ENCODE data around the gene INSC. TPM values are rescaled to one million over a fixed set of nuclear protein-coding genes. Genes with fewer than 3 reads are reported as not detected.

The INSC gene
- total and polyA plus RNA-seq, 2 of the 13 experiments (the other 11 are each of a cell fraction or from before 2014, with no cell fraction given) = 0.09 TPM; not detected in 1

- ChIA-PET POLR2A (no interaction called here), CTCF (ENCODE audit: low intra/inter-chr PET ratio, low total read pairs) (no interaction called here)
- H3K4me2 ChIP-seq (ENCODE audit: low read depth, low read length) = no peak overlapping the region
- peaks cover 0 to 5% of the 10 kb centered on the region in 2 experiments; a peak in 2 of 5 replicates for H3K27me3 ChIP-seq (ENCODE audit: control insufficient read depth in 1 of 2, insufficient read depth in 2 of 2, low read length in 2 of 2)
- ATAC-seq (no peak), DNase-seq (ENCODE audit: low spot score) (no peak), FAIRE-seq (no peak)
- in situ Hi-C loops (cut with HindIII; ENCODE audit: extremely low pct_ligation_motif_present, low pct_unique_long_range_greater_than_20kb) (no loop called here), intact Hi-C loops (cut with micrococcal nuclease; ENCODE audit: unreplicated experiment) (no loop called here)
- H3K36me3 ChIP-seq (replicated peaks in 1 of 2; ENCODE audit: control insufficient read depth in 1 of 2, insufficient read depth in 2 of 2, low read length in 2 of 2) = no peaks in the 10 kb centered on the region
- H4K20me1 ChIP-seq (ENCODE audit: insufficient read depth, low read length) = no peaks in the 10 kb centered on the region
- no peaks in the 10 kb centered on the region for H3K79me2 ChIP-seq (ENCODE audit: insufficient read depth, low read length)
- H3K27ac ChIP-seq (ENCODE audit: extremely low read length, insufficient read depth, low read length) = no peak overlapping the region
- BruUV-seq (replicated peaks) = no TSS peak
- no peak overlapping the region for H3K4me3 ChIP-seq (replicated peaks in 1 of 3; ENCODE audit: insufficient read depth in 1 of 3, low read depth in 2 of 3, low read length in 3 of 3)
- H3K4me1 ChIP-seq (ENCODE audit: insufficient read depth, low read length) = no peaks in the 10 kb centered on the region
- H2AFZ ChIP-seq (ENCODE audit: low read length) = no peak overlapping the region
- no peaks in the 10 kb centered on the region for H3K9me3 ChIP-seq (ENCODE audit: low read length)
- TF ChIP-seq ZNF350 (CRISPR knock-in tag; IDR thresholded peaks at IDR 0.05; ENCODE audit: borderline replicate concordance, low read depth) (no peak), PATZ1 (CRISPR knock-in tag; IDR thresholded peaks at IDR 0.05) (no peak), KLF11 (CRISPR knock-in tag; IDR thresholded peaks at IDR 0.05) (no peak), NR2F6 (IDR thresholded peaks at IDR 0.05) (no peak), NR2F6 (CRISPR knock-in tag; IDR thresholded peaks at IDR 0.05) (no peak), ZNF556 (CRISPR knock-in tag; IDR thresholded peaks at IDR 0.05; ENCODE audit: borderline replicate concordance) (no peak), ZNF549 (CRISPR knock-in tag; IDR thresholded peaks at IDR 0.05) (no peak), HBP1 (CRISPR knock-in tag; IDR thresholded peaks at IDR 0.05; ENCODE audit: low read depth) (no peak), CREM (IDR thresholded peaks at IDR 0.05) (no peak), CREM (CRISPR knock-in tag; IDR thresholded peaks at IDR 0.05) (no peak), ZNF615 (CRISPR knock-in tag; IDR thresholded peaks at IDR 0.05; ENCODE audit: borderline replicate concordance) (no peak), MAFF (IDR thresholded peaks at IDR 0.05; ENCODE audit: low read depth, low read length) (no peak), RAD51 (IDR thresholded peaks at IDR 0.05; ENCODE audit: borderline replicate concordance) (no peak), RFX3 (CRISPR knock-in tag; IDR thresholded peaks at IDR 0.05) (no peak)
- WGBS (ENCODE audit: low lambda C conversion rate) = 8% methylated on average over 4 of the region's 4 CpGs
- H3K9ac ChIP-seq (ENCODE audit: insufficient read depth, low read depth, low read length) = no peak overlapping the region
Measured at GRCh38 chr11:15180212-15180792, 65.6 kb downstream of the INSC start.

All from HepG2 (cell line).